Activated CD4-positive, CD25-positive, alpha-beta regulatory T cell (primary cell): ENCODE results near the gene DCD.
"Not testable (repeated sequence)": the region's sequence is repeated elsewhere in the genome, so short reads cannot be mapped to it uniquely, and the experiment has no call there.

ENCODE experiments used
- DNase-seq, 4 experiments: peaks; one replicate each; lab custom pipeline; 2025; lab: John Stamatoyannopoulos, UW

The DCD gene

GRCh38 chr12:54648265-54648664, at the start of gene DCD:
DCD (minus strand) TSS chr12:54648365; CDS start chr12:54648303, 62 bp downstream.
- no peak for DNase-seq

- no peak for DNase-seq
Observed at GRCh38 chr12:54697851-54698250, 49.7 kb upstream of the DCD start.

GRCh38 chr12:54692353-54692752, 44.2 kb upstream of the DCD start:
- no peak for DNase-seq

GRCh38 chr12:54689984-54690383, 41.8 kb upstream of the DCD start:
- no peak for DNase-seq

- DNase-seq: no peak
Observed at GRCh38 chr12:54689034-54689372, 40.8 kb upstream of the DCD start.

- no peak for DNase-seq
Observed at GRCh38 chr12:54688309-54689033, 40.3 kb upstream of the DCD start.

- DNase-seq: no peak
Observed at GRCh38 chr12:54684636-54685630, 36.8 kb upstream of the DCD start.

- no peak for DNase-seq
Observed at GRCh38 chr12:54683398-54683797, 35.2 kb upstream of the DCD start.

GRCh38 chr12:54682674-54683073, 34.5 kb upstream of the DCD start:
- no peak for DNase-seq

- DNase-seq: no peak
Observed at GRCh38 chr12:54680374-54680773, 32.2 kb upstream of the DCD start.

- DNase-seq: no peak
Observed at GRCh38 chr12:54678131-54678530, 30.0 kb upstream of the DCD start.

- no peak for DNase-seq
Observed at GRCh38 chr12:54667945-54668344, 19.8 kb upstream of the DCD start.

- no peak for DNase-seq
Observed at GRCh38 chr12:54666008-54666407, 17.8 kb upstream of the DCD start.

GRCh38 chr12:54665022-54665635, 17.0 kb upstream of the DCD start:
- DNase-seq: not testable (repeated sequence)

- DNase-seq: no peak
Observed at GRCh38 chr12:54663603-54664002, 15.4 kb upstream of the DCD start.

- DNase-seq: no peak
Observed at GRCh38 chr12:54662026-54662425, 13.9 kb upstream of the DCD start.

GRCh38 chr12:54661048-54661447, 12.9 kb upstream of the DCD start:
- DNase-seq: no peak

GRCh38 chr12:54660320-54660962, 12.3 kb upstream of the DCD start:
- no peak for DNase-seq

GRCh38 chr12:54658306-54659264, 10.4 kb upstream of the DCD start:
- DNase-seq: peak in 2 of 4 experiments; percentile 4 to 18

GRCh38 chr12:54657105-54657607, 9.0 kb upstream of the DCD start:
- no peak for DNase-seq

- no peak for DNase-seq
Observed at GRCh38 chr12:54654926-54655325, 6.8 kb upstream of the DCD start.
